Measurements from ENCODE around the gene ZFP92. TPM values are rescaled to one million over a fixed set of nuclear protein-coding genes. Genes with fewer than 3 reads are reported as not detected.
A peak's percentile ranks its signal among the peaks of the same experiment; 100 is the strongest.

Gene ZFP92
- under 1 TPM; 0.98 TPM for total RNA-seq

DNA sequence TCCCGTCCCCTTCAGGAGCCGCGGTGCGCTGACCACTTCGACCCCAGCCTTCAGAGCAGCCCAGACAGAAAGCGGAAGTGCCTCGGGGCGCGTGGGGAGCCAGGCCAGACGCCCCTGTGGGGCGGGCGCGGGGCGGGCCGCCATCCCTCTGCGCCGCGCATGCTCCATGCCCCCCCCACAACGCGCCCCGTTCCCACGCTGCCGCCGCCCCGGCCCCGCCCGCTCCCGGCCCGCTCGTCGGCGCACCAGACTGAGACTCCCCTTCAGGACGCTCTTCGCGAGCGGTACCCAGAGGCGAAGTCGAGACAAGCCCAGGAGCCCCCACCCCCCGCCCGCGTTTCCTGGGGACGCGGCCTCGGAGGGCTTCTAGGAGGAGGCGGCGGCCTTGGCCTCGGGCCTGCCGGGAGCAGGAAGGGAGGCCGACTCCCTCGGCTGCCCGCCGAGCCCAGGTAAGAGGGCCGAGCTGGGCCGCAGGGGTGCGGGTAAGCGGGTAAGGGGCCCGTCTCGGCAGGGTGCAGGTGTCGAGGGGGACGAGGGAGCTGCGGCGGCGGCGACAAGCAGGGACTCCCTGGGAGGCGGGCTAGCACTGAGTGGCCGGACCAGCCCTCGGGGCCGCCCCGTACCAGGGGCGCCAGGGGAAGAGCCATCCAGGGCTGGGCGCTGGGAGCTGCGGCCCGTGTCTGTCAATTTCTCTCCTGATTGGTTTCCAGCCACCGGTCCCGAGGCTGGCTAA, at the start of gene ZFP92:
Gene ZFP92, plus strand, starts transcription at position 218 of the 733 bp plus-strand sequence. CDS start 6,851 bp downstream, outside the sequence.
- Mint-ChIP-seq H3K27ac (no peak within 1 kb of the TSS), H3K36me3 (ENCODE audit: low read depth) (no peaks in the 10 kb centered on the region), H3K9me3 (ENCODE audit: low read depth) (no peaks in the 10 kb centered on the region), H3K4me3 (peak within 1 kb of the TSS; percentile 64), H3K27me3 (no peaks in the 10 kb centered on the region), H3K4me1 (peaks cover 7% of the 10 kb centered on the region)
- intact Hi-C loops (cut with DNase I, micrococcal nuclease) = loop anchor here in 1 of 2 experiments (2.0 to 5.0 kb wide), 2 partner anchors 59 to 469 kb away; partner anchors contain the start of gene HAUS7
- ATAC-seq (peak; percentile 68), DNase-seq (peak; percentile 42)
- CTCF ChIA-PET = interaction anchor here (0.6 kb wide), 1 partner anchor 14 kb away, joined by 3 read pairs; no protein-coding TSS in a partner anchor
- POLR2A ChIA-PET = no interaction called here

- H3K4me3 Mint-ChIP-seq = no peak overlapping the region
- no peak overlapping the region for H3K27ac Mint-ChIP-seq
- H3K27me3 Mint-ChIP-seq = no peaks in the 10 kb centered on the region
- no peaks in the 10 kb centered on the region for H3K9me3 Mint-ChIP-seq (ENCODE audit: low read depth)
- ATAC-seq (no peak), DNase-seq (no peak)
- intact Hi-C loops (cut with DNase I, micrococcal nuclease) = no loop called here
- H3K36me3 Mint-ChIP-seq (ENCODE audit: low read depth) = peaks cover 2% of the 10 kb centered on the region
- ChIA-PET POLR2A (no interaction called here), CTCF (interaction anchor here (0.5 kb wide), 1 partner anchor 9 kb away, joined by 3 read pairs; no protein-coding TSS in a partner anchor)
- no peaks in the 10 kb centered on the region for H3K4me1 Mint-ChIP-seq
Observed at GRCh38 chrX:153361781-153362397, 49.4 kb upstream of the ZFP92 start.

GRCh38 chrX:153365670-153366069, 45.6 kb upstream of the ZFP92 start:
- H3K4me1 Mint-ChIP-seq = peaks cover 3% of the 10 kb centered on the region
- no peaks in the 10 kb centered on the region for H3K9me3 Mint-ChIP-seq (ENCODE audit: low read depth)
- ATAC-seq (peak; percentile 39), DNase-seq (no peak)
- CTCF ChIA-PET = interaction anchor here (0.7 kb wide), 1 partner anchor 302 kb away, joined by 5 read pairs; no protein-coding TSS in a partner anchor
- POLR2A ChIA-PET = no interaction called here
- H3K27me3 Mint-ChIP-seq = no peaks in the 10 kb centered on the region
- H3K36me3 Mint-ChIP-seq (ENCODE audit: low read depth) = no peaks in the 10 kb centered on the region
- H3K27ac Mint-ChIP-seq = no peak overlapping the region
- intact Hi-C loops (cut with DNase I, micrococcal nuclease) = no loop called here
- H3K4me3 Mint-ChIP-seq = no peak overlapping the region

DNA sequence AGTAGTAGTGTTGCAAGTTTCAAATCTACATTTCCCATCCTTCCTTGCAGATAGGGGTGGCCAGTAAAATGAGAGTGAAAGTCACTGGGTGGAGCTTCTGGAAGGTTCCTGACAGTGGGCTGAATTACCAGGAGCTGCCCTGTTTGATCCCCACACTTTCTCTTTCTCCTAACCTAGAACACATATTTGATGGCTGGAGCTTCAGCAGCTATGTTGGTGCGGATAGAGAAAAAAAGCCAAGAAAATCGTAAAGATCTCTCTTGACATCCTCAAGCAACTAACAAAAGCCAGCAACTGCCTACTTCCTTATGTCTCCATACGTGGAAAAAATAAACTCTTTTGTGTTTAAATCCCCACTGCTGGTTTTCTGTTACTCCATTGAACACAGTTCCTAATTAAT, 45.2 kb upstream of the ZFP92 start:
- no peak overlapping the region for H3K27ac Mint-ChIP-seq
- intact Hi-C loops (cut with DNase I, micrococcal nuclease) = no loop called here
- no peak overlapping the region for H3K4me3 Mint-ChIP-seq
- no peak for DNase-seq
- H3K4me1 Mint-ChIP-seq = peaks cover 7% of the 10 kb centered on the region
- POLR2A ChIA-PET = no interaction called here
- no peak for ATAC-seq
- no peaks in the 10 kb centered on the region for H3K36me3 Mint-ChIP-seq (ENCODE audit: low read depth)
- no peaks in the 10 kb centered on the region for H3K27me3 Mint-ChIP-seq
- no peaks in the 10 kb centered on the region for H3K9me3 Mint-ChIP-seq (ENCODE audit: low read depth)
- CTCF ChIA-PET = interaction anchor here (0.7 kb wide), 1 partner anchor 302 kb away, joined by 5 read pairs; no protein-coding TSS in a partner anchor

GRCh38 chrX:153366878-153367538, 44.3 kb upstream of the ZFP92 start:
- no peaks in the 10 kb centered on the region for H3K9me3 Mint-ChIP-seq (ENCODE audit: low read depth)
- intact Hi-C loops (cut with DNase I, micrococcal nuclease) = no loop called here
- H3K27ac Mint-ChIP-seq = no peak overlapping the region
- ATAC-seq (no peak), DNase-seq (no peak)
- POLR2A ChIA-PET = no interaction called here
- peaks cover 7% of the 10 kb centered on the region for H3K4me1 Mint-ChIP-seq
- CTCF ChIA-PET = no interaction called here
- H3K36me3 Mint-ChIP-seq (ENCODE audit: low read depth) = no peaks in the 10 kb centered on the region
- H3K4me3 Mint-ChIP-seq = no peak overlapping the region
- H3K27me3 Mint-ChIP-seq = no peaks in the 10 kb centered on the region

- peaks cover 7% of the 10 kb centered on the region for H3K4me1 Mint-ChIP-seq
Observed at GRCh38 chrX:153370293-153371055, 40.8 kb upstream of the ZFP92 start.

GRCh38 chrX:153371256-153371655, 40.0 kb upstream of the ZFP92 start:
- Mint-ChIP-seq H3K9me3 (ENCODE audit: low read depth) (no peaks in the 10 kb centered on the region), H3K27me3 (no peaks in the 10 kb centered on the region), H3K27ac (no peak overlapping the region), H3K4me3 (no peak overlapping the region), H3K36me3 (ENCODE audit: low read depth) (no peaks in the 10 kb centered on the region), H3K4me1 (peaks cover 7% of the 10 kb centered on the region)
- POLR2A ChIA-PET = no interaction called here
- CTCF ChIA-PET = no interaction called here
- DNase-seq (no peak), ATAC-seq (no peak)
- intact Hi-C loops (cut with DNase I, micrococcal nuclease) = no loop called here

More at GRCh38 chrX:153370293-153371055, 40.8 kb upstream of the ZFP92 start:
- H3K9me3 Mint-ChIP-seq (ENCODE audit: low read depth) = no peaks in the 10 kb centered on the region
- ATAC-seq (peak; percentile 44), DNase-seq (peak; percentile 15)
- ChIA-PET POLR2A (no interaction called here), CTCF (no interaction called here)
- H3K27me3 Mint-ChIP-seq = no peaks in the 10 kb centered on the region
- H3K27ac Mint-ChIP-seq = no peak overlapping the region
- H3K4me3 Mint-ChIP-seq = no peak overlapping the region
- intact Hi-C loops (cut with DNase I, micrococcal nuclease) = no loop called here
- H3K36me3 Mint-ChIP-seq (ENCODE audit: low read depth) = no peaks in the 10 kb centered on the region

GRCh38 chrX:153372949-153373348, 38.3 kb upstream of the ZFP92 start:
- intact Hi-C loops (cut with DNase I, micrococcal nuclease) = no loop called here
- CTCF ChIA-PET = no interaction called here

GRCh38 chrX:153374426-153374825, 36.8 kb upstream of the ZFP92 start:
- no peak overlapping the region for H3K27ac Mint-ChIP-seq
- intact Hi-C loops (cut with DNase I, micrococcal nuclease) = no loop called here
- no peaks in the 10 kb centered on the region for H3K36me3 Mint-ChIP-seq (ENCODE audit: low read depth)
- no peak overlapping the region for H3K4me3 Mint-ChIP-seq
- peaks cover 7% of the 10 kb centered on the region for H3K4me1 Mint-ChIP-seq
- ATAC-seq (no peak), DNase-seq (no peak)
- CTCF ChIA-PET = no interaction called here
- H3K27me3 Mint-ChIP-seq = no peaks in the 10 kb centered on the region
- POLR2A ChIA-PET = no interaction called here
- no peaks in the 10 kb centered on the region for H3K9me3 Mint-ChIP-seq (ENCODE audit: low read depth)

More at GRCh38 chrX:153372949-153373348, 38.3 kb upstream of the ZFP92 start:
- H3K4me3 Mint-ChIP-seq = no peak overlapping the region
- no peak for DNase-seq
- H3K36me3 Mint-ChIP-seq (ENCODE audit: low read depth) = no peaks in the 10 kb centered on the region
- H3K27ac Mint-ChIP-seq = no peak overlapping the region
- H3K4me1 Mint-ChIP-seq = peaks cover 7% of the 10 kb centered on the region
- no peaks in the 10 kb centered on the region for H3K27me3 Mint-ChIP-seq
- POLR2A ChIA-PET = no interaction called here
- no peak for ATAC-seq
- H3K9me3 Mint-ChIP-seq (ENCODE audit: low read depth) = no peaks in the 10 kb centered on the region

GRCh38 chrX:153375571-153375970, 35.7 kb upstream of the ZFP92 start:
- H3K4me3 Mint-ChIP-seq = no peak overlapping the region
- H3K36me3 Mint-ChIP-seq (ENCODE audit: low read depth) = no peaks in the 10 kb centered on the region
- no peaks in the 10 kb centered on the region for H3K27me3 Mint-ChIP-seq
- ATAC-seq (no peak), DNase-seq (no peak)
- ChIA-PET POLR2A (no interaction called here), CTCF (no interaction called here)
- intact Hi-C loops (cut with DNase I, micrococcal nuclease) = no loop called here
- no peaks in the 10 kb centered on the region for H3K9me3 Mint-ChIP-seq (ENCODE audit: low read depth)
- H3K4me1 Mint-ChIP-seq = peaks cover 5% of the 10 kb centered on the region
- H3K27ac Mint-ChIP-seq = no peak overlapping the region

- POLR2A ChIA-PET = no interaction called here
- no peak for DNase-seq
- intact Hi-C loops (cut with DNase I, micrococcal nuclease) = no loop called here
- Mint-ChIP-seq H3K9me3 (ENCODE audit: low read depth) (no peaks in the 10 kb centered on the region), H3K36me3 (ENCODE audit: low read depth) (no peaks in the 10 kb centered on the region), H3K27me3 (no peaks in the 10 kb centered on the region), H3K4me3 (no peak overlapping the region), H3K27ac (no peak overlapping the region), H3K4me1 (no peaks in the 10 kb centered on the region)
- CTCF ChIA-PET = no interaction called here
- no peak for ATAC-seq
Observed at GRCh38 chrX:153377727-153378126, 33.5 kb upstream of the ZFP92 start.
